Measurements from ENCODE around the gene KCNIP4. TPM values are rescaled to one million over a fixed set of nuclear protein-coding genes. Genes with fewer than 3 reads are reported as not detected.

Gene KCNIP4
- total and polyA plus RNA-seq, 2 of the 4 experiments (the other 2 are of a cell fraction), result not detected

GRCh38 chr4:20832826-20833225 lies 1115.7 kb downstream of the KCNIP4 start:
- Histone ChIP-seq H2BK15ac (ENCODE audit: low read depth, low read length) (no peak overlapping the region), H2BK20ac (ENCODE audit: low read depth, low read length) (no peak overlapping the region), H3K36me3 (ENCODE audit: control insufficient read depth, insufficient read depth, low read length) (no peaks in the 10 kb centered on the region), H4K20me1 (ENCODE audit: insufficient read depth, low read length) (no peaks in the 10 kb centered on the region), H3K9me3 (ENCODE audit: control insufficient read depth, insufficient read depth, low read length) (no peaks in the 10 kb centered on the region), H3K4ac (ENCODE audit: low read depth, low read length) (no peak overlapping the region), H4K8ac (ENCODE audit: low read depth in 2 of 2, low read length in 2 of 2) (no peak overlapping the region), H4K91ac (ENCODE audit: insufficient read depth, low read depth, low read length) (no peak overlapping the region), H3K4me2 (ENCODE audit: low read depth, low read length) (no peak overlapping the region), H2AK9ac (replicated peaks; ENCODE audit: low read depth, low read length, poor library complexity) (no peak overlapping the region), H4K5ac (ENCODE audit: low read depth, low read length) (no peak overlapping the region), H3K4me1 (ENCODE audit: control insufficient read depth, insufficient read depth, low read length) (no peaks in the 10 kb centered on the region), H3K9me1 (ENCODE audit: insufficient read depth, low read length) (no peaks in the 10 kb centered on the region), H2AFZ (replicated peaks; ENCODE audit: low read length, poor library complexity) (no peak overlapping the region), H3K27ac (ENCODE audit: insufficient read depth, low read length) (no peak overlapping the region), H3K4me3 (ENCODE audit: insufficient read depth, low read depth, low read length) (no peak overlapping the region), H2BK120ac (ENCODE audit: low read depth, low read length) (no peak overlapping the region), H3K79me1 (ENCODE audit: low read depth in 1 of 2, low read length in 2 of 2) (no peaks in the 10 kb centered on the region), H3K23ac (ENCODE audit: low read depth, low read length) (no peak overlapping the region), H3K18ac (ENCODE audit: low read depth, low read length) (no peak overlapping the region), H3K14ac (replicated peaks; ENCODE audit: low read depth, low read length) (no peak overlapping the region), H3K56ac (ENCODE audit: extremely low read depth, insufficient read depth, low read length) (no peak overlapping the region), H3K27me3 (ENCODE audit: control insufficient read depth, insufficient read depth, low read length) (no peaks in the 10 kb centered on the region), H2BK5ac (ENCODE audit: low read depth, low read length, poor library complexity, severe bottlenecking) (no peak overlapping the region), H3K9ac (ENCODE audit: low read depth, low read length) (no peak overlapping the region), H2AK5ac (ENCODE audit: low read depth, low read length) (no peak overlapping the region)
- no CpG with 5 or more reads among the region's 3 CpGs for WGBS, 2 experiments (ENCODE audit: extremely low coverage in 2 of 2, insufficient read length in 1 of 2)
- intact Hi-C loops (cut with micrococcal nuclease) (no loop called here), dilution Hi-C loops (cut with HindIII; ENCODE audit: low sequenced_read_pairs, unreplicated experiment) (no loop called here), in situ Hi-C loops (cut with MboI; ENCODE audit: low sequenced_read_pairs) (no loop called here)
- BruUV-seq (replicated peaks), result no TSS peak
- ATAC-seq (ENCODE audit: low read depth) (no peak), DNase-seq (peak; percentile 0)
- CTCF ChIA-PET, result no interaction called here
- POLR2A ChIA-PET (ENCODE audit: unreplicated experiment), result no interaction called here
- TF ChIP-seq SMC3 (IDR thresholded peaks at IDR 0.05; ENCODE audit: low read depth, low read length) (no peak), BHLHE40 (IDR thresholded peaks at IDR 0.05; ENCODE audit: low read depth, low read length) (no peak), MAZ (IDR thresholded peaks at IDR 0.05; ENCODE audit: borderline replicate concordance, low read depth, low read length) (no peak), RAD21 (IDR thresholded peaks at IDR 0.05; ENCODE audit: low read length) (no peak), RFX5 (IDR thresholded peaks at IDR 0.05; ENCODE audit: low read depth, low read length) (no peak), CEBPB (IDR thresholded peaks at IDR 0.05; ENCODE audit: low read depth, low read length) (no peak), MXI1 (IDR thresholded peaks at IDR 0.05; ENCODE audit: borderline replicate concordance, low read depth, low read length) (no peak), NFE2L2 (IDR thresholded peaks at IDR 0.05; ENCODE audit: low read depth, low read length) (no peak), FOS (IDR thresholded peaks at IDR 0.05; ENCODE audit: low read depth, low read length) (no peak), ELK1 (IDR thresholded peaks at IDR 0.05; ENCODE audit: borderline replicate concordance, low read depth, low read length) (no peak), MAFK (IDR thresholded peaks at IDR 0.05; ENCODE audit: low read depth, low read length) (no peak), POLR2A (IDR thresholded peaks at IDR 0.05; ENCODE audit: low read depth, low read length) (no peak), CHD1 (IDR thresholded peaks at IDR 0.05; ENCODE audit: low read depth, low read length) (no peak), RCOR1 (IDR thresholded peaks at IDR 0.05; ENCODE audit: insufficient replicate concordance, low read length) (no peak)
- TF ChIP-seq, protein P1, sequence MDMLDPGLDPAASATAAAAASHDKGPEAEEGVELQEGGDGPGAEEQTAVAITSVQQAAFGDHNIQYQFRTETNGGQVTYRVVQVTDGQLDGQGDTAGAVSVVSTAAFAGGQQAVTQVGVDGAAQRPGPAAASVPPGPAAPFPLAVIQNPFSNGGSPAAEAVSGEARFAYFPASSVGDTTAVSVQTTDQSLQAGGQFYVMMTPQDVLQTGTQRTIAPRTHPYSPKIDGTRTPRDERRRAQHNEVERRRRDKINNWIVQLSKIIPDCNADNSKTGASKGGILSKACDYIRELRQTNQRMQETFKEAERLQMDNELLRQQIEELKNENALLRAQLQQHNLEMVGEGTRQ (IDR thresholded peaks at IDR 0.05; ENCODE audit: low read depth, low read length), result no peak
- TF ChIP-seq, protein P2, sequence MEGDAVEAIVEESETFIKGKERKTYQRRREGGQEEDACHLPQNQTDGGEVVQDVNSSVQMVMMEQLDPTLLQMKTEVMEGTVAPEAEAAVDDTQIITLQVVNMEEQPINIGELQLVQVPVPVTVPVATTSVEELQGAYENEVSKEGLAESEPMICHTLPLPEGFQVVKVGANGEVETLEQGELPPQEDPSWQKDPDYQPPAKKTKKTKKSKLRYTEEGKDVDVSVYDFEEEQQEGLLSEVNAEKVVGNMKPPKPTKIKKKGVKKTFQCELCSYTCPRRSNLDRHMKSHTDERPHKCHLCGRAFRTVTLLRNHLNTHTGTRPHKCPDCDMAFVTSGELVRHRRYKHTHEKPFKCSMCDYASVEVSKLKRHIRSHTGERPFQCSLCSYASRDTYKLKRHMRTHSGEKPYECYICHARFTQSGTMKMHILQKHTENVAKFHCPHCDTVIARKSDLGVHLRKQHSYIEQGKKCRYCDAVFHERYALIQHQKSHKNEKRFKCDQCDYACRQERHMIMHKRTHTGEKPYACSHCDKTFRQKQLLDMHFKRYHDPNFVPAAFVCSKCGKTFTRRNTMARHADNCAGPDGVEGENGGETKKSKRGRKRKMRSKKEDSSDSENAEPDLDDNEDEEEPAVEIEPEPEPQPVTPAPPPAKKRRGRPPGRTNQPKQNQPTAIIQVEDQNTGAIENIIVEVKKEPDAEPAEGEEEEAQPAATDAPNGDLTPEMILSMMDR (conservative IDR thresholded peaks at IDR 0.05; ENCODE audit: low read depth, low read length), result no peak
